B cell (primary cell): ENCODE measurements around the gene LCN12. TPM values are rescaled to one million over a fixed set of nuclear protein-coding genes. Genes with fewer than 3 reads are reported as not detected.

Experiments
- ATAC-seq: fragments of 200-7000 bp; cut with Tn5 transposase; one replicate; pipeline ENCODE4 v1.10.0; 2021; ENCODE audit warnings: low read depth, mild to moderate bottlenecking, moderate number of reproducible peaks, moderate library complexity
- CTCF ChIA-PET: fragments of 350-600 bp; sonication (Branson Sonifier 250); formaldehyde crosslinking; loops from one replicate; lab custom pipeline; 2021; ENCODE audit warnings: antibody characterized with exemption, inconsistent platforms; lab: Charles Lee
- POLR2A ChIA-PET: fragments of 350-600 bp; sonication (Branson Sonifier 250); formaldehyde crosslinking; loops from one replicate; lab custom pipeline; 2021; ENCODE audit warnings: antibody characterized with exemption; lab: Charles Lee
- DNase-seq: peaks from one replicate; pipeline ENCODE4 v3.0.0; 2013
- H2AFZ ChIP-seq: 2 replicates; pipeline ENCODE4 v1.6.1; 2012; ENCODE audit warnings: mild to moderate bottlenecking, low read depth, low read length; ENCODE audit not compliant: insufficient read depth, poor library complexity, severe bottlenecking
- H3K27ac ChIP-seq, 2 donors: 1 replicate in 1 of 2; 2 replicates in 1 of 2; pipeline ENCODE4 v1.5.1; 2012 to 2013; ENCODE audit warnings: low read length in 2 of 2, mild to moderate bottlenecking in 2 of 2, moderate library complexity in 1 of 2
- H3K27me3 ChIP-seq, 4 experiments: fragments of 200-600 bp in 1 of 4; sonication (generic) in 1 of 4; replicated peaks in 1 of 4; 1 replicate in 2 of 4; 2 replicates in 2 of 4; pipeline versions ENCODE4 v1.6.1 to v1.7.0; 2013 to 2016; ENCODE audit warnings: low read length in 3 of 4, mild to moderate bottlenecking in 2 of 4, mixed read lengths in 1 of 4, moderate library complexity in 1 of 4; ENCODE audit not compliant: insufficient read depth in 4 of 4, control insufficient read depth in 3 of 4; ENCODE audit errors: control extremely low read depth in 1 of 4
- H3K36me3 ChIP-seq, 2 experiments: replicated peaks in 1 of 2; 1 replicate in 1 of 2; 2 replicates in 1 of 2; pipeline versions ENCODE4 v1.6.1 to v1.7.1; 2013; ENCODE audit warnings: low read length in 1 of 2; ENCODE audit not compliant: insufficient read depth in 2 of 2, control insufficient read depth in 1 of 2; ENCODE audit errors: control extremely low read depth in 1 of 2, extremely low read depth in 1 of 2
- H3K4me1 ChIP-seq, 2 donors: fragments of 200-600 bp in 1 of 2; sonication (generic) in 1 of 2; 1 replicate in 1 of 2; 2 replicates in 1 of 2; pipeline versions ENCODE4 v1.5.1 to v1.6.1; 2013 to 2017; ENCODE audit warnings: low read length in 2 of 2; ENCODE audit not compliant: control insufficient read depth in 2 of 2, insufficient read depth in 2 of 2
- H3K4me2 ChIP-seq: replicated peaks from 2 replicates; pipeline ENCODE3; 2012; ENCODE audit warnings: mild to moderate bottlenecking, low read depth, low read length; ENCODE audit not compliant: poor library complexity, severe bottlenecking
- H3K4me3 ChIP-seq, 5 experiments: fragments of 200-600 bp in 1 of 5; sonication (generic) in 1 of 5; 1 replicate in 3 of 5; 2 replicates in 2 of 5; pipeline versions ENCODE4 v1.5.1 to v1.7.0; 2011 to 2016; ENCODE audit warnings: low read length in 4 of 5, mild to moderate bottlenecking in 4 of 5, low read depth in 2 of 5, control low read depth in 1 of 5, moderate library complexity in 1 of 5; ENCODE audit not compliant: insufficient read depth in 1 of 5; ENCODE audit errors: control extremely low read depth in 1 of 5, extremely low read depth in 1 of 5
- H3K79me2 ChIP-seq: fragments of 200-600 bp; sonication (generic); one replicate; pipeline ENCODE4 v1.6.0; 2016; ENCODE audit warnings: low read length; ENCODE audit not compliant: control insufficient read depth, insufficient read depth
- H3K9ac ChIP-seq: fragments of 200-600 bp; sonication (generic); 2 replicates; pipeline ENCODE4 v1.6.1; 2017; ENCODE audit warnings: mild to moderate bottlenecking, low read length, moderate library complexity
- H3K9me3 ChIP-seq, 3 donors: one replicate each; pipeline versions ENCODE4 v1.6.1 to v1.7.1; 2013; ENCODE audit warnings: low read length in 2 of 3; ENCODE audit not compliant: control insufficient read depth in 2 of 3, insufficient read depth in 1 of 3; ENCODE audit errors: control extremely low read depth in 1 of 3
- H4K20me1 ChIP-seq: 2 replicates; pipeline ENCODE4 v1.6.0; 2012; ENCODE audit warnings: mild to moderate bottlenecking, low read length; ENCODE audit not compliant: insufficient read depth, control insufficient read depth, poor library complexity, severe bottlenecking
- H3K27ac Mint-ChIP-seq: one replicate; pipeline ENCODE4 v1.8.0; 2021; ENCODE audit warnings: mixed read lengths
- H3K27me3 Mint-ChIP-seq: one replicate; pipeline ENCODE4 v1.8.0; 2021; ENCODE audit warnings: mixed read lengths
- H3K4me1 Mint-ChIP-seq: one replicate; pipeline ENCODE4 v1.8.0; 2021; ENCODE audit warnings: mixed read lengths
- H3K4me3 Mint-ChIP-seq: one replicate; pipeline ENCODE4 v1.8.0; 2021; ENCODE audit warnings: mixed read lengths
- H3K9me3 Mint-ChIP-seq: one replicate; pipeline ENCODE4 v1.8.0; 2022; ENCODE audit warnings: mixed read lengths; ENCODE audit not compliant: insufficient read depth
- CTCF ChIP-seq: fragments of 200-600 bp; IDR thresholded peaks from one replicate; pipeline ENCODE4 v1.8.0; 2022; ENCODE audit warnings: antibody characterized with exemption, mild to moderate bottlenecking
- EZH2 ChIP-seq: IDR thresholded peaks from 2 replicates; pipeline ENCODE4 v1.6.1; 2012; ENCODE audit warnings: borderline replicate concordance, low read depth, mild to moderate bottlenecking, moderate library complexity, low read length; ENCODE audit not compliant: insufficient read depth, poor library complexity, severe bottlenecking
- WGBS: methylation state at CpG from one replicate; pipeline ENCODE4 v1.1.5; 2013; ENCODE audit warnings: missing lambda C conversion rate; ENCODE audit not compliant: insufficient coverage; 5-methylcytosine and 5-hydroxymethylcytosine counted together
- intact Hi-C: fragments of 100-400 bp; cut with micrococcal nuclease; formaldehyde crosslinking; loops from one replicate; pipeline ENCODE4 v1.10.0; 2022
- polyA plus RNA-seq: library from polyadenylated mRNA; depleted of rRNA; stranded (reverse); fragments of >200 nt; gene quantifications from 2 replicates; pipeline ENCODE4 v1.2.3, GENCODE V29; 2012
- total RNA-seq, 2 donors: library from RNA; stranded (reverse); fragments of 120-200 nt in 1 of 2; gene quantifications; 1 replicate in 1 of 2; 2 replicates in 1 of 2; pipeline versions ENCODE4 v1.2.3 to v1.2.4, GENCODE V29; 2013 to 2022

Gene LCN12
- total and polyA plus RNA-seq, 2 donors (not counting 1 experiment from before 2014, with no cell fraction given), result 2.4 to 2.6 TPM

GRCh38 chr9:136972335-136972734 is 20.3 kb downstream of the LCN12 start:
- ChIA-PET CTCF (no interaction called here), POLR2A (no interaction called here)
- Histone ChIP-seq H3K4me3 (no peak overlapping the region), H3K27ac (no peak overlapping the region), H3K9me3 (no peaks in the 10 kb centered on the region), H3K4me2 (no peak overlapping the region), H3K27me3 (peaks cover 0 to 19% (median 3%) of the 10 kb centered on the region in 4 experiments), H3K4me1 (no peaks in the 10 kb centered on the region), H2AFZ (no peak overlapping the region), H3K79me2 (no peaks in the 10 kb centered on the region), H3K36me3 (no peaks in the 10 kb centered on the region), H3K9ac (no peak overlapping the region), H4K20me1 (no peaks in the 10 kb centered on the region)
- Mint-ChIP-seq H3K4me1 (peaks cover 3% of the 10 kb centered on the region), H3K4me3 (no peak overlapping the region), H3K27me3 (peaks cover 6% of the 10 kb centered on the region), H3K9me3 (no peaks in the 10 kb centered on the region), H3K27ac (no peak overlapping the region)
- intact Hi-C loops, result no loop called here
- ATAC-seq (no peak), DNase-seq (no peak)
- 86% methylated on average over 11 of the region's 11 CpGs for WGBS
- TF ChIP-seq EZH2 (no peak), CTCF (no peak)

GRCh38 chr9:136972743-136973142 is 20.7 kb downstream of the LCN12 start:
- DNase-seq, result no peak
- no peak for TF ChIP-seq CTCF
- no peak for TF ChIP-seq EZH2
- H3K27me3 Mint-ChIP-seq, result peaks cover 6% of the 10 kb centered on the region
- intact Hi-C loops, result no loop called here
- ChIA-PET POLR2A (no interaction called here), CTCF (no interaction called here)
- 76% methylated on average over 12 of the region's 13 CpGs for WGBS
- peaks cover 4% of the 10 kb centered on the region for H3K4me1 Mint-ChIP-seq
- no peak overlapping the region for H2AFZ ChIP-seq
- H3K4me2 ChIP-seq, result no peak overlapping the region
- H4K20me1 ChIP-seq, result no peaks in the 10 kb centered on the region
- H3K4me3 ChIP-seq, result no peak overlapping the region
- H3K79me2 ChIP-seq, result no peaks in the 10 kb centered on the region
- H3K9me3 Mint-ChIP-seq, result no peaks in the 10 kb centered on the region
- H3K36me3 ChIP-seq, result no peaks in the 10 kb centered on the region
- no peaks in the 10 kb centered on the region for H3K9me3 ChIP-seq
- no peak overlapping the region for H3K9ac ChIP-seq
- no peak for ATAC-seq
- no peak overlapping the region for H3K27ac ChIP-seq
- H3K27ac Mint-ChIP-seq, result no peak overlapping the region
- H3K27me3 ChIP-seq, result peaks cover 0 to 23% (median 3%) of the 10 kb centered on the region in 4 experiments
- H3K4me1 ChIP-seq, result no peaks in the 10 kb centered on the region
- H3K4me3 Mint-ChIP-seq, result no peak overlapping the region
